Measurements from ENCODE around the gene PCNX4.

DNA sequence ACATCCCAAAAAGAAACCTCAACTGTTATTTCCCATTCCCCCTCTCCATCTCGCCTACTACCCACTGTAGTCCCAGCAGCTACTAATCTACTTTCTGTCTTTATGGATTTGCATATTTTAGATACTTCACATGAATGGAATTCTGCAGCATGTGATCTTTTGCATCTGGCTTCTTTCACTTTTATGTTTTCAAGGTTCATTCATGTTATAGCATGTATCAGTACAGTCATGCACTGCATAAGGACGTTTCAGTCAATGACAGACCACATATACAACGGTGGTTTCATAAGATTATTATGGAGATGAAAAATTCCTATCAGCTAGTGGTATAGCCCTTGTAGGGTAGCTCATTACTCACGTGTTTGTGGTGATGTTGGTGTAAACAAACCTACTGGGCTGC, 24.5 kb downstream of the PCNX4 start:
- TF ChIP-seq, protein P1, sequence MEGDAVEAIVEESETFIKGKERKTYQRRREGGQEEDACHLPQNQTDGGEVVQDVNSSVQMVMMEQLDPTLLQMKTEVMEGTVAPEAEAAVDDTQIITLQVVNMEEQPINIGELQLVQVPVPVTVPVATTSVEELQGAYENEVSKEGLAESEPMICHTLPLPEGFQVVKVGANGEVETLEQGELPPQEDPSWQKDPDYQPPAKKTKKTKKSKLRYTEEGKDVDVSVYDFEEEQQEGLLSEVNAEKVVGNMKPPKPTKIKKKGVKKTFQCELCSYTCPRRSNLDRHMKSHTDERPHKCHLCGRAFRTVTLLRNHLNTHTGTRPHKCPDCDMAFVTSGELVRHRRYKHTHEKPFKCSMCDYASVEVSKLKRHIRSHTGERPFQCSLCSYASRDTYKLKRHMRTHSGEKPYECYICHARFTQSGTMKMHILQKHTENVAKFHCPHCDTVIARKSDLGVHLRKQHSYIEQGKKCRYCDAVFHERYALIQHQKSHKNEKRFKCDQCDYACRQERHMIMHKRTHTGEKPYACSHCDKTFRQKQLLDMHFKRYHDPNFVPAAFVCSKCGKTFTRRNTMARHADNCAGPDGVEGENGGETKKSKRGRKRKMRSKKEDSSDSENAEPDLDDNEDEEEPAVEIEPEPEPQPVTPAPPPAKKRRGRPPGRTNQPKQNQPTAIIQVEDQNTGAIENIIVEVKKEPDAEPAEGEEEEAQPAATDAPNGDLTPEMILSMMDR (IDR thresholded peaks at IDR 0.05), result no peak
- no peak for TF ChIP-seq POLR2A (IDR thresholded peaks at IDR 0.05)
